ENCODE data around the gene MAP3K5. TPM values are rescaled to one million over a fixed set of nuclear protein-coding genes. Genes with fewer than 3 reads are reported as not detected.
A peak's percentile ranks its signal among the peaks of the same experiment; 100 is the strongest.

Gene MAP3K5
- total RNA-seq, 1 donor from 2014 or later, result 21.6 TPM

DNA sequence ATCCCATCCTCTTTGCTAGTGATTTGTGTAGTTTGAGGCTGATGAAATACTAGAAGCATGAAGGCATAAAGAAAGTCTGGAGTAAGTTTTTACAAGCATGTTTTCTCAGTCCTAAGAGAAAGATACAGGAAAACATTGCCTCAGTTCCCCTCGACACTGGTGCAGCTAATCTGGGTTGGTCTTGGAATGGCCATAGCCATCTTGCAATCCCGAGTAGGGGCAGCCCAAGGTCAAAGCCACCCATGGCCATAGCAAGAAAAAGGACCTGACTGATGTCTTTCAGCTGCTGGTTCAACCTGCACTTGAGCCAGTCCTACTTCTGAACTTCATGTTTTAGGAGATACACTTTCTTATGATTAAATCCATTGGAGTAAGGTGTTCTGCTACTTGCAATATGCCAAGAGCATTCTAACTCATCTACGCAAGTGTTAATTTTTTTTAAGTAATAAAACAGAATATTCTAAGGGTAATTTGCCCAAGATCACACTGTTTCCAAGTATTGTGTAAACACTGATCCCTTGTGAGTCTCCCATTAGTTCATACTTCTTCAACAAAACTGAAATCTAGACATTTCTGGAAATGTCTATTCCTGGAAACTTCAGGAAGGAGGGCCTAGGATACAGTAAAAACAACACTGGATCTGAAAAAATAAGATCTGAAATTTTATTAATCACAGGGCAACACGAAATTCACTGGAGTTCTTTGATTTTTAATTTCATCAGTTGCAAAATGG is 108.9 kb downstream of the MAP3K5 start:
- no peak for DNase-seq (ENCODE audit: low read depth)

DNA sequence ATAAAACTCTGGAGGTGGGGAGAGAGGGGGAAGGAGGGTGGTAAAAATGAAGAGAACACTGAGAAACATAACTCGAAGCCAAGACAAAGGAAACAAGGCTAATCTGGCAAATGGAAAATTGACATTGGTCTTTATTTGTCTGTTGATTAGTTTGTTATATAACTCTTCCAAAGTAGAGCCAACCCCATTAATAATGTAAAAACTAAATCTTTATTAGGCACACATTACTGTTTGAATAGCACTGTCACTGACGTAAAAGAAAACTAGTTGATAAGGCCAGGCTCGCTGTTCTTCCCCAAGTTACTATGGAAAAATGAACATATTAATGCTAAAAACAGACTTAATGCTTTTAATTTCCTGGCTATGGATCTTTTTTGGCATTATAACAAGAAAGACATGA is 110.0 kb downstream of the MAP3K5 start:
- no peak for DNase-seq (ENCODE audit: low read depth)

DNA sequence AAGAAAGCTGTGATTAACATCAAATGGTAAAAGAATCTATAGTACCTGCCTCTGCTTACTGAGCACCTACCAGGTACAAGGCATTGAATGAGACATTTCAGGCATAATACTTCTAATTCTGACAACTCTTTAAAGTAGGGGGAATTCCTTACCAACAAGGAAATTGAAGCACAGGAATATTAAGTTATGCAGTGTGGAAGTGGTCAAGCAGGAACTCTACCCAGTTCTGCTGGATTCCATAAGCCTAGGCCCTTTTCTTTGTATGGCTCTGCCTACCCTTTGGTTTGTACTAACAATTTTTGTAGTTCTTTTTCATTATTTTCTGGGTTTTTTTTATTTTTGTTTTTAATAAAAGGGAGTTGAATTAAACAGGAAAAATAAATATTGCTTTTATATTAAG is 114.5 kb downstream of the MAP3K5 start:
- DNase-seq (ENCODE audit: low read depth), result peak; percentile 50

DNA sequence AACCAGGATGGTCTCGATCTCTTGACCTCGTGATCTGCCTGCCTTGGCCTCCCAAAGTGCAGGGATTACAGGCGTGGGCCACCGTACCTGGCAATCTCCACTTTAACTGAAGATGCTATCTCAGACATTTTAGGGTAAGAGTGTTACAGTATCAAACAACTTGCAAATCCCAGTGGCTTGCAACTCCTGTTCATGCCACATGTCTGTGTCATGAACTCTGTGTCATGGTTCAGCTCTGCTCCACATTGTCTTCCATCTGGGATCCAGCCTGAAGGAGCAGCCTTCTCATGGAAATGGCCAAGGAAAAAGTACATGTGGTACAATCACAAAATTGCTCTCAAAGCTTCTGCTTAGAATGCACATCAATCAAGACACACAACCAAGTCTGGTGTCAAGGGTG is 114.9 kb downstream of the MAP3K5 start:
- DNase-seq (ENCODE audit: low read depth), result no peak

DNA sequence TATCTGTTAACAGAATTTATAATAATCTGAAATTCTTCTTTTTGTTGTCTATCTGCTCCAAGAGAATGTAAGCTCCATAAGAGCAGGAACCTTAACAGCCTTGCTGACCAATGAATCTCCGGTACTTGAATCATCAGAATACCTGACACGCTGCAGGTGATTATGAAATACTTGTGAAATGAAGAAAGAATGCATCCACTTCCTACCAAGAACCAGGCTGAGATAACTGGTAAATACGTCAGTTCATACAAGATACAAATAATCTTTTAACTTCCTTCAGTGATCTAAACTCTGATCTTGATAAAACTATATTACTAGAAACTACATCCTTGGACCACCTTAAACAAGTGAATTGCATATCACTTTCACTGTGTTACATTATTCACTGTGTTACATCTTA is 116.2 kb downstream of the MAP3K5 start:
- peak; percentile 73 for DNase-seq (ENCODE audit: low read depth)

DNA sequence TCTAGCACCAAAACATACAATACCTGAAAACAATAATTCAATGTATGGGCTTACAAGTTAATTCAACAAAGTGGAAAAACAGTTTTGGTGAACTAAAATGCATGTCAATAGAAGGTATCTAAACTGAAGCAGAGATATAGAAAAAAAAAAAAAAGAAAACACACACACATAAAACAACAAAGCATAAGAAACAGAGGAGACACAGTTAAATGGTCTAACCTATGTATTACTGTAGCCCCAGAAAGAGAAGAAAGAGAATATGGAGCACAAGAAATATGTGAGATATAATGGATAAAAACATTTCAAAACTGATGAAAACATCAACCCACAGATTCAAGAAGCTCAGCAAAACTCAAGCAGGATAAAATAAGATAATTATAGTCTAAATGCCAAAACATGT is 118.7 kb downstream of the MAP3K5 start:
- DNase-seq (ENCODE audit: low read depth), result no peak

DNA sequence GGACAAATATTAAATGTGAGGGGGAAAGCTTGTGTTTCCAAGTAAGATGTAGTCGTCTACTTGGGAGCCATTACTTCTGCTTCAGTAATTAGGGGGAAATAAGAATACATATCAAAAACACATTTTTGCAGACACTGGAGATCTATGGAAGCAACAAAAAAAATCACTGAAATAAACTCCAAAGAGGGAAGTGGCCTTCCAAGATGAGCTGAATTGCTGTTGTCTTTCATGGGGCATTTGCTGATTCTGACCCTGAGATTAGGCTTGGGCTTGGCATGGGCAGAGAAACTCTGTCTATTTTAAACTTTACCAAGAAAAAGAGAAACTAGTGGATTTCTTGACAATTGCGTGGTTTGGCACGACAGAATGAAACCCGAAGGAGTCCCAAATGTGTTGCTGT is 120.1 kb downstream of the MAP3K5 start:
- no peak for DNase-seq (ENCODE audit: low read depth)

DNA sequence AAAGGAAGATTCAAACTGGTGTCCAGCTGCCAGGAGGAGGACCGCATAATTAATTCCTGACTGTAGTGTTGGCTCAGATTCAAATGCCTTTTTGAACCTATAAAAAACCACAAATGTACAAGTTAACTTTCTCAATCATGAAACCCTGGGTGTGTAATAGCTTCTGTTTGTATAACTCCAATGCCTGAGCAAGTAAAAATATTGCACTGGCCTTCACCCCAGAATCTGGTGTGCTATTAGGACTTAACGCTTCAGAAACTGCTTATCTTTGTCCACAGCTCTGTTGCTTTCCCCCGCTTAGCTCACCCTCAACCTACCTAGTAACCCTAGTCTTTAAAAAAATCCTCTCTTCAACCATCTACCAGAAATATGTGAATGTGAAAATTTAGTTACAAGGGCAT is 123.0 kb downstream of the MAP3K5 start:
- peak; percentile 98 for DNase-seq (ENCODE audit: low read depth)

DNA sequence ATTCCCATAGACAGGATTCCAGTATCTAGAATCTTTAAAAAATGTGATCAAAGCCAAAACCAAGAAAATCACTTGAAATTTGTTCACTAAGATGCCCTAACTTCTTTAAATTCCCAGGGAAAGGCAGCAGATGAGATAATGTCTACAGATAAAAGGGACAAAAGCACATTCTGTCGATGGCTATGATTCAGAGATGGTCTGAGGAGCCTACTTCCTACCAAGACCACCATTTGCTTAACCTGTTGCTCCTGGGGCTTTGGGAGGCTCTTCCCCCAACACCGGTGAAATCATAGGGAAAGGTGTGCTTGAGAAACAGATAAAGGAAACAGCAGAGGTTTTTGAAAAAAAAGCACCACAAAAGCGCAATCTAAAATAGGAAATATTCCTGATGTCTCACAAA is 123.7 kb downstream of the MAP3K5 start:
- DNase-seq (ENCODE audit: low read depth), result no peak

DNA sequence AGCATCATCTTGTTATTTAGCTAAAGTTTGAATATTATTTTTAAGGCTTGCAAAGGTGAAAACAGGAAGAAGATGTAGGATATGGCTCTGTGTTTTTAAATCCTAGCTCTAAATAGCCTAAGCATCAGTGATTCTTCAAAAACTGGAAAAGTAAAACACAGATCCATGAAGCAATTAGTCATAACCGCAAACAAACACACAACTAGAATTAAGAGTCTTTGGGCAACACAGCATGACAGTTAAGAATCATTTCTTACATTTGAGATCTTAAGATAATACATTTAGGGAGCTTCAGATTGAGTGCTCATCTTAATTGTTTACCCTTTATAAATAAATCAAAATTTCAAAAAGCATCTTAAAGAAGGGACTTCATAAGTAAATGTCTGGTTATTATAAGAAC is 126.2 kb downstream of the MAP3K5 start:
- DNase-seq (ENCODE audit: low read depth), result peak; percentile 27

DNA sequence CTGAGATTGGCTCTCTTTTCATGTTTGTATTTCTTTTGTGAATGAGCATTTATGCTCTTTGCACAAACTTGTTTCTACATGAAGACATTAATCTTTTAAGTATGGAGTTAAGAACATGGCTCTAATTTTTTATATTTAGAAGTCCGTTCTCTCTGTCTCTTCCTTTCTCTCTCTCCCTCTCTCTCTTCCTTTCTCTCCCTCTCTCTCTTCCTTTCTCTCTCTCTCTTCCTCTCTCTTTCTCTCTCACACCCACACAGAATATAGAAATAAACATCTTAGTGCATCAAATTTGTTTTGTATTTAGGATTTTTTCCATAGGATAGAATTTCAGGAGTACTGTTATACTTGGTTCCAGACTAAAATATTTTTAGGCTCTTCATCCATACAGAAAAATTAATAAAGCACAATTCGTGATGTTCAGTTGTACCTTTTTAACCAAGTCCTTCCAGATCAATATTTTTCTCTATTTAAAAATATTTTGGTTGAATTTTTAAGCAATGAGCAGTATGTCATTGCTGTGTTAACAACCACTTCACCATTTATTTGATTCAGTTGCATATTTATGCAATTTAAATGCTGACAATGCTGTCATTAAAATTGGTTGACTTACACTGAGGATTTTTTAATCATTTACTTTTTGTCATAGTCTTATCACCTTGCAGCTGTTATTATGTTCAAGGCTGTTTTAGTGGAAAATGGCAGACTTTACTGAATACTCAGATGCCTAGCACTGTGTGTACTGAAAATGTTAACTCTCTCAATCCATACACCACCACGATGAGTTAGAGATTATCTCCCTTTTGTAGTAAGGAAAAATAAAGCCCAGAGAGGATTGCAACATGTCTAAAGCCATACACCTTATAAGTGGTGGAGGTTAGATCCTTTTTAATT is 129.7 kb downstream of the MAP3K5 start:
- DNase-seq (ENCODE audit: low read depth), result no peak

DNA sequence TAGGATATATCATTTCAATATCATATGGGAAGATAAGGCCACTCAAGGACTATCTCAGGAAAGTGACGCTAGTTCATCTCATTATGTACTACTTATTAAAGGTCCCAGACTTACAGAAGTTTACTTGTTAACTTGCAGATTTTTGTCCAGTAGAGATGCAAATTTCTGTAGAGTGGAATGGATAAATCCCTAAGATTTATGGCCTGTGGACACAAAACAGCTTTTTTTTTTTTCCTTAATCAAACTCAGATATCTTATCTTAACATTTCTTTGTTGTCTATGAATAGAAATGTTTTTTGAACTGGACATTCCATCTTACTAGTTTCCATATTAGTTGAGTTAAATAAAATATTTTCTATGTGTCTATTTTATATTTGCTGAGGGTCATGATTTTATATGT is 131.6 kb downstream of the MAP3K5 start:
- DNase-seq (ENCODE audit: low read depth), result no peak

DNA sequence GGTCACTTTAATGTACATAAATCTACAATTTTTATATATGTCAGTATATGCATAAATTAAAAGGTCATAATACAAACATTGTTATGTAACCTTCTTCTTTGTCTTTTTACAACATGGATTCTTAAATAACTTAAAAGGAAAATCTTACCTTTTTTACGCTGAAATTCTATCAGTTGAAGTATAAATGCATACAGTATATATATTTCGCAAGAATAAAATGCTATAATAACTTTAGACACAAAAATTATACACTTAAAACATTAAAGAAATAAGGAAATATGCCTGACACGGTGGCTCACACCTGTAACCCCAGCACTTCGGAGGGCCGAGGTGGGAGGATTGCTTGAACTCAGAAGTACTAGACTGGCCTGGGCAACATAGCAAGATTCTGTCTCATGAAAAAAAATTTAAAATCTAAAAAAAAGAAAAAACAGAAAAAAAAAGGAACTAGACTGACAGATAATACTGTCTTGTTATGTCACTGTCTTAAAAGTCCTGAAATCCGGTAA is 132.2 kb downstream of the MAP3K5 start:
- DNase-seq (ENCODE audit: low read depth), result no peak

DNA sequence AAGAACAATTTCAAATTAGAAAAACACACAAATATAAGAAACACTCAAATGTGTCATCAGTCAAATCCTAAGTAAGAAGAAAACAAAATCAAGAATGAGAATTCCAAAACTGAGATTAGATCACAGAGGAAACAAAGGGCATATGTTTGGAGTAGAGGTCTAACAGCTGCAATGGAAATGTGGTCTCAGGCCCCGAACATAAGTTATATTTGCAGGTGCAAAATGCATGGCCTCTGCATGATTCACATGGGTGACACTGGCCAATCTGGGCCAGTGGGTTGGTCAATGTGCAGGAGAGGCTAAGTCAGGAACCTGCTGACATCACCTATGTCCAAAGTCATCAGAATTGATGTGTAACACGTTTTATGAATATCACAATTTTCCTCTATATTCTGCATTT is 133.6 kb downstream of the MAP3K5 start:
- no peak for DNase-seq (ENCODE audit: low read depth)

DNA sequence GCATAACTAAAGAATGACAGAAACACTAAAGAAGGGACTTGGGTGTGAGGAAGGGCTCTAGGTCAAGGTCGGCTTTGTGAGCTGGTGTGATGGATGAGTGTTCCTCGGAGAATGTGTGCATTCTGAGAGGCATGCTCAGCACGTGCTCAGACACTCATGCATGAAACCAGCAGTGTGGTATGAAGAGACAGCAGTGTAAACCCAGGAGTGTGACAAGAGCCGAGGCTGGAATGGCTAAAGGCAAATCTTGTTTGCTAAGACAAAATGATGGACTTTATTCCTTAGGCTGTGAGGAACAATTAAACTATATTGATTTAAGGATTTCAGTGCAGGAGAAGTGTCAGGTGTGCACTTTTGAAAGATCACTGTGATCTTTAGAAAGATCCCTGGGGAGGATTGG is 134.6 kb downstream of the MAP3K5 start:
- peak; percentile 62 for DNase-seq (ENCODE audit: low read depth)

DNA sequence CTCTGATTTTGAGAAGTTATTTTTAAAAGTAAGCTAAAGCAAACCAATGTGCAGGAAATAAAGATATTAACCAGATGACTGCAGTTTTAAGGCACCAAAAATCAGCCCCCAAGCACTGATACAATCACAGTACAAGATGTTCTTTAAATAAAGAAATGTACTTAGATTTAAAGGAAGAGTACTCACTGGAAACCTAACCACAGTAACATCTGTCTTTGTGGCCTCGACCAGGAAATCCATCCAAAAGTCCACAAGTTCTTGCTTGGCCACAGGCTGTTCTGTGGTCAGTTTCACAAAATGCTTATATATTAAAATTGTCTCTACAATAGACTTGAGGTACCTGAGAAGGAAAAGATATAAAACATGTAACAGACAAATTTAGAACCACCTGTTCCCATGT is 136.2 kb downstream of the MAP3K5 start:
- DNase-seq (ENCODE audit: low read depth), result no peak

DNA sequence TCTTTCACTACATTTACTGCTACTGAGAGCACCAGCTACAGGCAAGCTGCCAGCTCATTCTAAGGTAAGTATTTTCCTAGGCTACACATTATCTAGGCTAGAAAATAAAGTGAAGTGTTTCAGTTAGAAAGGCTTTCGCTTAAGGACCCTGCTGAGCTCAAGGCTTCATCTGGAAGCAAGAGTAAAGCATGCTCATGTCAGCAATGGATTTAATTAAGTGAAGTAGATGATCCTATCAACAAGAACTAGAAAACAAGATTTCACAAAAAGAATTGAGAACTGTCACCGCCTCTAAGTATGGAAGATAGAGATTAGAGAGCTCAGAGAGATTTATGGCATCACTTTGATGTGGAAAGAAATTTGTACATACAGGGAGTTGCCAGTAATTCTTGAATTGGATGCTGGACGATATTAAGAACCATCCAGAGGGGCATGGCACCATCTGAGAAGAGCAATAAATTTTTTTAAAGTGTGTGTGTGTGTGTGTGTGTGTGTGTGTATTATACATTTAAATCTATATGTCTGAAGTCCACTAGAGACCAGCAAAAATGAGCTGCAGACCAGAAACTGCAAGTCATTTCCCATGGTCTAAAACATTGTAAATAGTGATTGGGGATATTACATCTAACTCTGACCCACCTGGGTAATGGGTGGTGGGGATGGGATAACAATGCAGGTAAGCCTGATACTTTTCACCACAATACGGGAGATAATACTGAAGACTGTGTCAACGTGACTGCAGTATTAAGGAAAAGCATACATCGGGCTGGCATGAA is 136.8 kb downstream of the MAP3K5 start:
- no peak for DNase-seq (ENCODE audit: low read depth)

DNA sequence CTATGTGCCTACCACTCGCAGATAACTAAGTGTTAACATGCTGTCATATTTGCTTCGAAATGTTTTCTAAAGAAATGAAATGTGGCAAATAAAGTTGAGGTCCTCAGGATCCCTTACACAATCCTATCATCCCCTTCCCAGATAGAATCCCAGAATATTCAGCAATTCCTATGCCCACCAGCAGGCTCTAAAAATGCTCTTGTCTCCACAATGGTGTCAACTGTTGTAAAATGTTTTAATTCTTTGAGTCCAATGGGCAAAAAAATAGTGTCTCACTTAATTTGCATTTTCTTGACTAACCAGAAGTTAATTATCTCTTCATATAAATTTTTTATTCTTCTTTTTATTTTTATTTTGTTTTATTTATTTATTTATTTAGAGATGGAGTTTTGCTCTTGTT is 138.2 kb downstream of the MAP3K5 start:
- DNase-seq (ENCODE audit: low read depth), result no peak

DNA sequence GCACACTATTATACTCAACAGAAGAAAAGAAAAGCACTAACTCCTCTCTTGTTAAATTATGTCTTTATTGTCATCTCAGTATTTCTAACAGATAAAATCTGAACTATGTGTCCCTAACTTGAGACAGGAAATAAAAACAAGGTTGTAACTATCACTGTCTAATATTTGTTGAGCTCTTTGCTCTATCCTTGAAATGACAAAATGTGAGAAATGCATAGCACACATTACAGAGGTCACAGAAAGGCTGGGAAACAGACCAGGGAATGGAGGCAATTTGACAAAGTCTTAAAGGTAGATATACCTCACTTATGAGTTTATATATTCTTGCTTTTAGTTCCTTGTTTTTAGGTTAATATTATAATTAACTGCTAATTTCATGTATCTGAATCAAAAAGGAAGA is 139.6 kb downstream of the MAP3K5 start:
- DNase-seq (ENCODE audit: low read depth), result no peak

DNA sequence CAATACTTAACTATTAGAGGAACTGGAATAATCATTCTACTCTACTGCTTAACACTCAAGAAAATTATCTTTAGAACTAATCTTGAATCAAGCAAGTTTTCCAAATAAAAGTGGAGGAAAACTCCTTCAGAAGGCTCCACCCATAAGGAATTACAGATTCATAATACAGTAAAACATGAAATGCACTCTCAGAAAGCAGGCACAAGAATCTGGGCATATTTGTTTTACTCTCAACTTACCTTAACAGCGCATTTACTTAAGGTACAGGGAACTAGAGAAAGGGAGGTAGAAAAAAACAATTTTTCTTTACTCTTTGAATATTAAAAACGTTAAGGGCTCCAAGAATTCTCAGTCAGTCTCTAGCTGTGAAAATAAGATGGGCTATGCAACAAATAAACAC is 140.3 kb downstream of the MAP3K5 start:
- no peak for DNase-seq (ENCODE audit: low read depth)

DNA sequence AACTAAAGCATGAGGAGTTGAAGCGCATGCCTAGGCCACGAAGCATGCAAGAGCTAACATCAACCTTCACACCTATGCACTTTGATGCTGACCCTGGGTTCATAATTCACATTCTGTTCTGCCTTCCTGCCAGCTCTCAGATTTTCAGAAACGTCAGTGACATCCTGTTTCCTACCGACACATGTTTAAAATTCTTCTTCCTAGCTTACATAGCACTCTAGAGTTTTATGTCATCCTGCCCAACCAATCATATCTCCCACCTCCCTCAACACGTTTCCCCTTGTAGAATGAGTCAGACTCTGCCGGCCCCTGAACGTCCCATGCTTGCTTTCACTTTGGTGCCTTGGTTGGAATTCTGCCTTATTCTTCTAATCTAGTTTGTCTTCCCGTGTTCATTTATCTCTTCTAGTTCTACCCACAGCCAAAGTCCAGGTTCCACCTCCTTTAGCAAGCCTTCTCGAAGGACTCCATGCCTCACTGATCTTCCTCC is 144.9 kb downstream of the MAP3K5 start:
- DNase-seq (ENCODE audit: low read depth), result peak; percentile 84

DNA sequence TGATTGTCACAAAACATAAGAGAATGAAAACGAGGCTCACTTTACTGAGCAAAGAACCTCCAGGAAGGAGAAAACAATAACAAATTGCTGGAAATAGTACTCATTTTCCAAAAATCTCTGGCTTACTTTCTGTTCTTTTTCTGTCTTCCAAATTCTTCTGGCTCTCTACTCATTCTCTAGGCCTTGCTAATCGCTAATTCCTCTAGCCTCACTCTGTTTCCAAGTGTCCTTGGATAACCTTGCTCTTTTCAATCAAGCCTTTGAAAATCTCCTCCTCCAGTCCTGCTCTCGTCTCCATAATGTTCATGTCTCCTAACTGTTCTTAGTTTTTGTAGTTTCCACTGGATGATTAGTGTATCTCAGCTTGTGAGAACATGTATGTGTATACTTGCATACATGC is 145.9 kb downstream of the MAP3K5 start:
- DNase-seq (ENCODE audit: low read depth), result no peak

All from renal cortical epithelial cell (primary cell).